ENCODE data around the gene GOLGA6D. TPM values are rescaled to one million over a fixed set of nuclear protein-coding genes. Genes with fewer than 3 reads are reported as not detected.

The GOLGA6D gene
- total and polyA plus RNA-seq, 2 of the 8 experiments (the other 6 are each of a cell fraction or from before 2014, with no cell fraction given), result 0.27 to 0.69 TPM

DNA sequence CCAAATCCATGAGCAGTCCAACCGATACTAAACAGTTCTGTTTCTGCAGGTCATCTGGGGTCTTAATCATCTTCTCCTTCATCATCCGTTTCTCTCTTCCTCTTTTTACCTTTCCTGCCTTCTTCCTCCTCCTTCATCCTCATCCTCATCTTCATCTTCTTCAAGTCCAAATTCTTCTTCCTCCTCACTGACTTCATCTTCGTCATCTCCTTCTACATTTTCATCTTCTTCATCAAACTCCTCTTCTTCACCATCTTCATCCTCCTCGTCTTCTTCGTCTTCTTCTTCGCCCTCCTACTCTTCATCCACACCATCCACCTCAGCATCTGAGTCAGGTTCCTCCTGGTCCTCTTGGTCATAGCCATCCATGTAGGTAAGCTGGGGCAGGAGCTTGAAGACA lies 39.1 kb downstream of the GOLGA6D start:
- no peak overlapping the region for H3K9ac ChIP-seq (replicated peaks in 1 of 4; ENCODE audit: extremely low read depth in 1 of 4, low read depth in 3 of 4, low read length in 3 of 4)
- H4K20me1 ChIP-seq (replicated peaks in 1 of 2; ENCODE audit: control insufficient read depth in 1 of 2, insufficient read depth in 2 of 2, low read length in 2 of 2), result no peaks in the 10 kb centered on the region
- no peak overlapping the region for H3K14ac ChIP-seq (ENCODE audit: insufficient read length)
- no peaks in the 10 kb centered on the region for H3K4me1 ChIP-seq (replicated peaks in 1 of 4; ENCODE audit: control insufficient read depth in 3 of 4, insufficient read depth in 4 of 4, low read length in 3 of 4)
- TF ChIP-seq SUZ12 (IDR thresholded peaks at IDR 0.05; ENCODE audit: low read length) (no peak), RBBP5 (IDR thresholded peaks at IDR 0.05; ENCODE audit: borderline replicate concordance, low read depth, low read length) (no peak), TEAD4 (IDR thresholded peaks at IDR 0.05; ENCODE audit: low read depth, low read length) (no peak), GABPA (IDR thresholded peaks at IDR 0.05; ENCODE audit: borderline replicate concordance, insufficient read depth, low read length) (no peak)
- no peaks in the 10 kb centered on the region for H3K23me2 ChIP-seq (ENCODE audit: low read depth, low read length)
- H2AK5ac ChIP-seq (ENCODE audit: low read depth, low read length), result no peak overlapping the region
- H4K91ac ChIP-seq (replicated peaks; ENCODE audit: insufficient read length, low read length), result no peak overlapping the region
- H3K9me3 ChIP-seq (ENCODE audit: insufficient read depth in 2 of 2, low read depth in 1 of 2, low read length in 1 of 2), result peaks cover 0 to 2% of the 10 kb centered on the region in 2 experiments; a peak in 1 of 4 replicates
- H2BK15ac ChIP-seq (ENCODE audit: low read length), result no peak overlapping the region
- H2BK12ac ChIP-seq (ENCODE audit: low read depth, low read length), result no peak overlapping the region
- H3K36me3 ChIP-seq (ENCODE audit: control insufficient read depth in 2 of 4, insufficient read depth in 4 of 4, low read length in 3 of 4), result no peaks in the 10 kb centered on the region
- no peaks in the 10 kb centered on the region for H3K79me1 ChIP-seq (ENCODE audit: low read depth, low read length)
- H3K27me3 ChIP-seq (replicated peaks in 1 of 4; ENCODE audit: control insufficient read depth in 3 of 4, extremely low read depth in 1 of 4, insufficient read depth in 3 of 4, low read length in 3 of 4), result no peaks in the 10 kb centered on the region
- H3K4me2 ChIP-seq (ENCODE audit: insufficient read depth in 1 of 2, low read depth in 2 of 2, low read length in 2 of 2), result no peak overlapping the region
- CTCF ChIA-PET (ENCODE audit: partially characterized antibody), result interaction anchor here (0.9 to 1.1 kb wide), 3 partner anchors 13 to 263 kb away, joined by 3 to 6 read pairs (median 3); no protein-coding TSS in a partner anchor
- no peak overlapping the region for H2BK20ac ChIP-seq (ENCODE audit: low read length)
- no peak overlapping the region for H3K27ac ChIP-seq (ENCODE audit: low read depth, low read length)
- H2AFZ ChIP-seq (ENCODE audit: low read length), result no peak overlapping the region
- H3K23ac ChIP-seq (ENCODE audit: insufficient read length), result no peak overlapping the region
- H2BK5ac ChIP-seq (ENCODE audit: low read depth, low read length), result no peak overlapping the region
- H3K4ac ChIP-seq (replicated peaks; ENCODE audit: insufficient read length, low read depth, low read length), result no peak overlapping the region
- WGBS, 2 experiments (ENCODE audit: extremely low coverage in 1 of 2, insufficient coverage in 1 of 2, insufficient read length in 1 of 2, insufficient replicate concordance in 2 of 2, low coverage in 1 of 2, low lambda C conversion rate in 2 of 2, missing lambda C conversion rate in 1 of 2), result 85 to 100% methylated on average over 4 to 6 of the region's 6 CpGs
- FAIRE-seq (no peak), DNase-seq (ENCODE audit: low read depth in 1 of 2, low spot score in 2 of 2) (no peak)
- POLR2A ChIA-PET (ENCODE audit: partially characterized antibody), result no interaction called here
- no peak overlapping the region for H3K18ac ChIP-seq (ENCODE audit: extremely low read depth, low read length)
- H3K79me2 ChIP-seq (ENCODE audit: control insufficient read depth in 1 of 2, insufficient read depth in 2 of 2, low read length in 2 of 2), result no peaks in the 10 kb centered on the region
- no peak overlapping the region for H2BK120ac ChIP-seq (replicated peaks; ENCODE audit: low read depth, low read length)
- H3K56ac ChIP-seq (replicated peaks; ENCODE audit: insufficient read length, low read depth, low read length), result no peak overlapping the region
- no peak overlapping the region for H4K5ac ChIP-seq (ENCODE audit: insufficient read length, low read depth, low read length)
- no peak overlapping the region for H3K4me3 ChIP-seq (ENCODE audit: extremely low read depth in 1 of 4, insufficient read depth in 2 of 4, low read depth in 3 of 4, low read length in 4 of 4)
- H4K8ac ChIP-seq (ENCODE audit: extremely low read depth, insufficient read depth, low read length), result no peak overlapping the region

Measured in H1 (cell line).